A204.1 (cell line): ENCODE data around the gene CLGN.

Source experiments
- FAIRE-seq: peaks from 2 replicates; lab custom pipeline; 2012; peaks lifted over from hg19 to GRCh38; lab: Jason Lieb, UNC

Gene CLGN

GRCh38 chr4:140373328-140374129, 53.9 kb downstream of the CLGN start, which contains the start of gene SCOC:
Gene SCOC (plus strand): TSS chr4:140373646. CDS start chr4:140379171, 5,525 bp downstream.
- peak; percentile 99 for FAIRE-seq

GRCh38 chr4:140372751-140373327, 54.6 kb downstream of the CLGN start:
- no peak for FAIRE-seq

- FAIRE-seq = no peak
These were observed 58.8 kb downstream of the CLGN start for GRCh38 chr4:140368686-140369085.

GRCh38 chr4:140367738-140368137, 59.7 kb downstream of the CLGN start:
- no peak for FAIRE-seq

GRCh38 chr4:140363558-140363957, 63.9 kb downstream of the CLGN start:
- no peak for FAIRE-seq

GRCh38 chr4:140363051-140363450, 64.4 kb downstream of the CLGN start:
- FAIRE-seq = no peak

- no peak for FAIRE-seq
These were observed 66.3 kb downstream of the CLGN start for GRCh38 chr4:140361099-140361498.

GRCh38 chr4:140359562-140360427, 67.7 kb downstream of the CLGN start:
- FAIRE-seq = peak; percentile 92

- FAIRE-seq = no peak
These were observed 69.2 kb downstream of the CLGN start for GRCh38 chr4:140358281-140358680.

- FAIRE-seq = no peak
These were observed 69.6 kb downstream of the CLGN start for GRCh38 chr4:140357868-140358267.

GRCh38 chr4:140355288-140355687, 72.2 kb downstream of the CLGN start:
- FAIRE-seq = no peak

GRCh38 chr4:140353786-140354185, 73.7 kb downstream of the CLGN start:
- FAIRE-seq = no peak

GRCh38 chr4:140351093-140352075, 76.1 kb downstream of the CLGN start:
- FAIRE-seq = no peak

GRCh38 chr4:140349816-140350215, 77.6 kb downstream of the CLGN start:
- no peak for FAIRE-seq

- FAIRE-seq = no peak
These were observed 81.3 kb downstream of the CLGN start for GRCh38 chr4:140346136-140346535.

- no peak for FAIRE-seq
These were observed 82.8 kb downstream of the CLGN start for GRCh38 chr4:140344621-140345020.

GRCh38 chr4:140344101-140344500, 83.3 kb downstream of the CLGN start:
- FAIRE-seq = no peak

GRCh38 chr4:140343303-140343702, 84.1 kb downstream of the CLGN start:
- no peak for FAIRE-seq

- no peak for FAIRE-seq
These were observed 84.8 kb downstream of the CLGN start for GRCh38 chr4:140342620-140343019.
